HG03565 (cell line): ENCODE measurements around the gene PTPRG.

ENCODE experiments used
- ATAC-seq: cut with Tn5 transposase; IDR thresholded peaks from one replicate; pipeline ENCODE4 v1.9.1; 2021; ENCODE audit warnings: mild to moderate bottlenecking, moderate library complexity; ENCODE audit not compliant: unreplicated experiment

Gene PTPRG

GRCh38 chr3:61648481-61648880 lies 87.1 kb downstream of the PTPRG start:
- no peak for ATAC-seq

GRCh38 chr3:61649381-61650170 lies 88.2 kb downstream of the PTPRG start:
- ATAC-seq: no peak

GRCh38 chr3:61650276-61650675 lies 88.9 kb downstream of the PTPRG start:
- no peak for ATAC-seq

- ATAC-seq: no peak
Observed at GRCh38 chr3:61650719-61651410, 89.5 kb downstream of the PTPRG start.

GRCh38 chr3:61657689-61658088 lies 96.3 kb downstream of the PTPRG start:
- no peak for ATAC-seq

- ATAC-seq: no peak
Observed at GRCh38 chr3:61662861-61663260, 101.5 kb downstream of the PTPRG start.

GRCh38 chr3:61663356-61664104 lies 102.2 kb downstream of the PTPRG start:
- no peak for ATAC-seq

- ATAC-seq: no peak
Observed at GRCh38 chr3:61664105-61664482, 102.7 kb downstream of the PTPRG start.

GRCh38 chr3:61665121-61665520 lies 103.8 kb downstream of the PTPRG start:
- ATAC-seq: no peak

GRCh38 chr3:61665987-61666386 lies 104.6 kb downstream of the PTPRG start:
- no peak for ATAC-seq

GRCh38 chr3:61666615-61667330 lies 105.4 kb downstream of the PTPRG start:
- ATAC-seq: no peak

- no peak for ATAC-seq
Observed at GRCh38 chr3:61667383-61667782, 106.0 kb downstream of the PTPRG start.

- ATAC-seq: no peak
Observed at GRCh38 chr3:61667814-61668213, 106.4 kb downstream of the PTPRG start.

GRCh38 chr3:61668317-61668864 lies 107.0 kb downstream of the PTPRG start:
- no peak for ATAC-seq

- no peak for ATAC-seq
Observed at GRCh38 chr3:61669203-61669602, 107.8 kb downstream of the PTPRG start.

- peak; percentile 60 for ATAC-seq
Observed at GRCh38 chr3:61669668-61670299, 108.4 kb downstream of the PTPRG start.

- no peak for ATAC-seq
Observed at GRCh38 chr3:61673651-61674050, 112.3 kb downstream of the PTPRG start.

- no peak for ATAC-seq
Observed at GRCh38 chr3:61674596-61674995, 113.2 kb downstream of the PTPRG start.

- ATAC-seq: no peak
Observed at GRCh38 chr3:61679026-61679425, 117.7 kb downstream of the PTPRG start.

- ATAC-seq: no peak
Observed at GRCh38 chr3:61680617-61681016, 119.2 kb downstream of the PTPRG start.
